ENCODE measurements around the gene ZNF185.

- TF ChIP-seq POLR2AphosphoS5 (IDR thresholded peaks at IDR 0.05; ENCODE audit: insufficient read depth, low read depth, low read length) (no peak), CTCF (IDR thresholded peaks at IDR 0.05; ENCODE audit: extremely low read depth in 1 of 2, insufficient read depth in 1 of 2, low read depth in 1 of 2, low read length in 2 of 2) (no peak), POLR2A (IDR thresholded peaks at IDR 0.05; ENCODE audit: low read depth, low read length) (no peak), MYC (IDR thresholded peaks at IDR 0.05; ENCODE audit: low read depth, low read length) (no peak)
These were observed 27.9 kb upstream of the ZNF185 start for GRCh38 chrX:152869972-152870371.

Data from endothelial cell of umbilical vein (primary cell).